Activated T-cell treated with anti-CD3 and anti-CD28 coated beads for 1 hour (primary cell): ENCODE results near the gene SLC19A1.

ENCODE experiments used
- DNase-seq: peaks from one replicate; pipeline ENCODE4 v3.0.0-alpha.2; 2020; ENCODE audit warnings: low read depth

The SLC19A1 gene

DNA sequence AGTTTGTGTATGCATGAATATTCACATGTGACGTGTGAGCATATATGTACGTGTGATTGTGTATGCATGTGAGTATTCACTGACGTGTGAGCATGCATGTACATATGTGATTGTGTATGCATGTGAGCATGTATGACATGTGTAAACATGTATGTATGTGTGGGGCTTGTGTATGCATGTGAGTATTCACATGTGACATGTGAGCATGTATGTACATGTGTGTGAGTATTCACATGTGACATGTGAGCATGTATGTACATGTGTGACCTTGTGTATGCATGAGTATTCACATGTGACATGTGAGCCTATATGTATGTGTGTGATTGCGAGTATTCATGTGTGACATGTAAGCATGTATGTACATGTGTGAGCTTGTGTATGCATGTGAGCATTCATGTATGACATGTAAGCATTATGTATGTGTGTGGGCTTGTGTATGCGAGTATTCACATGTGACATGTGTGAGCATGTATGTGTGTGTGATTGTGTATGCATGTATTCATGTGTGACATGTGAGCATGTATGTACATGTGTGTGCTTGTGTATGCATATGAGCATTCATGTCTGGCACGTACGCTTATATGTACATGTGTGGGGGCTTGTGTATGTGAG, 89.4 kb downstream of the SLC19A1 start:
- no peak for DNase-seq

DNA sequence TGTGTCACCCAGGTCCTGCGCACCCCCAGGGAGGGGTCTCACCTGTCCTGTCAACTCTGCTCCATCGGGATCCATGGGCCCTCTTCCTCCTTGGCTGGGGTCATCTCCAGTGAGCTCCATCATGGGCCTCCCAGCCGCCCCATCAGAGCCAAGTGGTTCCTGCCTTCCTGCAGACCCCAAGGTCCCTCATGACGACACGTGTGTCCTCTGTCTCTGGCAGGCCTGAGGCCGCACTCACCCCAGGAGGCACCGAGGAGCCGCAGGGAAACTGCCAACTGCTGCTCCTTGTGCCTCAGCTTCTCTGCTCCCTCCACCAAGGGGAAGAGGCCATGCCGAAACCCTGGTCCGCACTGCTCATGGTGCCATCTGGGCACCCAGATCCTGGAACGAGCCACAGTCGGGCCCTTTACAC, 90.5 kb downstream of the SLC19A1 start:
- no peak for DNase-seq

DNA sequence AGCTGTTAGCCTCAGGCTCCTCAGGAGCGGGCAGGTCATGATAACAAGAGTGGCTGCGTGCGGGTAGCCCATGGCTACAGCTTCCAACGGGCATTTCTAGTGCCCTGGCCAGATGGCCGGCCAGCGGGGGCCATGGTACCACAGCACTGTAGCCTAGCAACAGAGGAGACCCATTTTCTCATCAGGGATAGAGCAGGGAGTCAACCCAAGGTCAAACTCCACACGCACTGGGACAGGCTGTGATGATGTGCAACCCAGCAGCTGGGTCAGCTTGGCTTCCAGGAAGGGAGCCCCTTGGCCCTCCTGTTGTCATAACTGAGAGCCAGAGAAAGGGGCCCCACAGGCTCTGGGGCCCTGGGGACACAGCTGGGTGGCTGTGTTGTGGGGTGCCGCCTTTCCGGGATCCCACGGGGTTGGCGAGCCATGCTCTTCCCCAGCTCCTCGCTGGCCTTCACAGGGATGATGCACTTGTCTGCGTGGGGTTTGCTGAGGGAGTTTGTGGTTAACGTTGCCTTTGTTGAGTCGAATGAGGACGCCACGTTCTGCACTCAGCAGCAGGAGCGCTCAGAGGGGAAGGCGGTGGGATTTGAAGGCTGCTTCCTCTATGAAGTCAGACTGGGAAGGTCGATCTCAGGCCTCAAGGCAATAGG, 91.0 kb downstream of the SLC19A1 start:
- DNase-seq, result no peak

DNA sequence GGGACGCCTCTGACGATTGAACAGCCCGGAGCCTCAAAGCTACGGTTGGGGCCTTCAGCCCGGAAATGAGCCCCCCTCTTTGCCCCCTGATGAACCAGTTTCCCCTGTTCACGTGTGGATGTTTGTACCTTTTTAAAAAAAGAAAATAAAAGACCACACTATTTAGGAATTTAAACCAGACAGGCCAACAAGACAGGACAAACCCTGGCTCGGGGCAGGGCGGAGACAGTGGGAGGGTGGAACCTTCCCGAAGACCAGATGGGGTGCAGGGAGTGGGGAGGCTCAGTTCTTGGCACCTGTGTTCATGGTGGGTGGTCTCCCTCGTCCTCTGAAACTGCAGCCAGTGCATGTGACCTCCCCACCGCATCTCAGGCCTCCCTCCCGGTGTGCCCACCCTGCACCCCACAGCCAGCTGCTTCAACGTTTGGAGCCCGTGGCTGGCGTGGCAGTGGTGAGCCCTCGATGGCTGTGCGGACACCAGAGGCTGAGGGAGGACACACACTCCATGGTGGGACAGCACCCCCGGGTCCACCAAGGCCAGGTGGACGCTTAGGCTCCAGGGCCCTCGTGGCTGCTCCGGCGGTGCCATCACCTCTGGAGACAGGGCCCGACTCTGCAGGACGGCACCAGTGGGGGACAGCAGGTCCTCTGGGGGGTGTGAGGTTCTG, 91.7 kb downstream of the SLC19A1 start:
- no peak for DNase-seq

DNA sequence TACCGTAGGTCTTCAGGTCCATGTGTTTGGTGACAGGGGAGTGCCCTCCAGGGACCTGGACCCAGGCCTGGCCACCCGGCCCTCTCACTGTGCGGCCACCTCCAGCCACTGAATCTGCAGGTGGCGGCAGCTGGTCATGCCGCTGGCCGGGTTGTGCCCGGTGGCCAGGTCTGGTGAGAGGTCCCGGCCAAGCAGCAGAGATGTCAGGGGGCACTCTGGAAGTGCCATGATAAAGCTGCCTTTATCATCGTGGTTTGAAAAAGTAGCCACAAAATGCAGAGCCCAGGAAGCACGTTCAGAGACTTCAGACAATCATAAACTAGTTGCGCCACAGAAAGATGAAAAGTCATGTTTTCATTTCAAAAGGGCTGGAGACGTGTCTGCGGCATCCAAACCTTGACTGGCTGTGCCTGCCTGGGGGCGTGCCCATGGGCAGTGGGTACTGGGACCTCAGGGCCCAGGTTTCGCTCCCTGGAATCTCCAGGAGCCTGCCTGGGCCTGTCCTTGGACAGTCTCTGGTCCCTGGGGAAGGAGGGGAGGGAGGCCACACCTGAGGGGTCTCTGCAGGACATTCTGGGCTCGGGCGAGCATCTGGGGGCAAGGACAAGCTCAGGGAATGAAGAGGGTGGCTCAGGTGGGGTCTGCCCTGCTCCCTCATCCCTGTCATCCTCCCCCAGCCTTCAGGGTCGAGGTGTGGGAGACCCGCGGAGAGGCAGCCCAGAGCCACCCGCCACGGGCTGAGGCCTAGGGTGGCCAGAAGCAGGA, 92.4 kb downstream of the SLC19A1 start:
- DNase-seq, result no peak

DNA sequence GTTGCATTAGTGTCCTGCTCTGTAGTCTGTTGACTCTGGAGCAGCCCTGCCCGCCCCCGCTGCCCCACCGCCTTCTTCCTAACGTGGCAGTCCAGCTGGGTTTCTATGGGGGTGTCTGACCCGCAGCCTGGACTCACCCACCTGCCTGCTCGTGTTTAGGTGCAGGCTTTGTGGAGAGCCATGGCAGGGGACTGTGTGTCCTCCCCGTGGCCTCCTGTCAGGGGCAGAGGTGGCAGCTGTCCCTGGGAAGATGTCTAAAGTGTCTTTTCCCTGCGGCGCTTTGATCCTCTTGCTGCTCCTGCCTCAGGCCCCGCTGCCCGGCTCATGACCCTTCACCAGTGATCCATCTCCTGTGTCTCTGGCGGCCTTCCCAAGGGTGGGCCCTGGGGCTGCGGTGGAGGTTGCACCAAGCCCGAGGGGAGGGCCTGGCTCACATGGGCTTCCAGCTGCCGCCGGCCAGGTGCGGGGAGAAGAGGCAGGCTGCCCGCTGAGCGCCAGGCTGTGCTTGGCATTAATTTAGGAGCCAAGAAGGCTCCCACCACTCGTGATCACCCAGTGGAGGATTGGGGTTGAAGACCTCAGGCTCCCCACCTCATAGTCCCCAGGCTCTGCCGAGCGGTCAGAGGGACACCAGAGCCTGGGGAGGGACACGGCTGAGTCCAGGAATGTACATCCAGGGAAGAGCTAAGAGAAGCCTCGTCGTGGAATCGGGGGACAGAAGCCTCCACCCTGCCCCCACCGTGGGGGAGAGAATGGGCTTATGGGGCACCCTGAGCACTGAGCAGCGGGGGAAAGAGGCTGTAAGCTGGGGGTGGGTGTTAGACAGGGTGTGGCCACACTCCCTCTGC, 93.2 kb downstream of the SLC19A1 start:
- no peak for DNase-seq

DNA sequence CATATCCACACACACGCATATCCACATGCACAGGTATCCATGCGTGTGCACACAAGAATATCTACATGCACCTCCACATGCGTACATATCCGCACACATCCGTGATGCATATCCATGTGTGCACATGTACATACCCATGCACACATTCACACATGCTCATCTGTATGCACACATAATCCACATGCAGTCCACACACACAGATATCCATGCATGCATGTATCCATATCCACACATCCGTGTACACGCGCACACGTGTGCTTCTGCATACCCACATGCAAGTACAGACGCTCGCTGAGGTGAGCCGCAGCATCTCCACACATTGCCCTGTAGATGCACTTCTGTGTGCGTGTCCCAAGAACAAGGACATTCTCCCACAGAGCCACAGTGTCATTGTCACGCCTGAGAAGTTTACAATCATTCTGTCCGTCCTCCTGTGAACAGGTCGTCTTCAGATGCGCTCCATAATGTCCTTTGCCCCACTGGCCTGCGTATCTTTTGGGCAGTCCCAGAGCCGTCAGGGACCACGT, 93.9 kb downstream of the SLC19A1 start:
- no peak for DNase-seq
